Measurements from ENCODE around the gene THPO.
"Not testable (repeated sequence)": the region's sequence is repeated elsewhere in the genome, so short reads cannot be mapped to it uniquely, and the experiment has no call there.

DNA sequence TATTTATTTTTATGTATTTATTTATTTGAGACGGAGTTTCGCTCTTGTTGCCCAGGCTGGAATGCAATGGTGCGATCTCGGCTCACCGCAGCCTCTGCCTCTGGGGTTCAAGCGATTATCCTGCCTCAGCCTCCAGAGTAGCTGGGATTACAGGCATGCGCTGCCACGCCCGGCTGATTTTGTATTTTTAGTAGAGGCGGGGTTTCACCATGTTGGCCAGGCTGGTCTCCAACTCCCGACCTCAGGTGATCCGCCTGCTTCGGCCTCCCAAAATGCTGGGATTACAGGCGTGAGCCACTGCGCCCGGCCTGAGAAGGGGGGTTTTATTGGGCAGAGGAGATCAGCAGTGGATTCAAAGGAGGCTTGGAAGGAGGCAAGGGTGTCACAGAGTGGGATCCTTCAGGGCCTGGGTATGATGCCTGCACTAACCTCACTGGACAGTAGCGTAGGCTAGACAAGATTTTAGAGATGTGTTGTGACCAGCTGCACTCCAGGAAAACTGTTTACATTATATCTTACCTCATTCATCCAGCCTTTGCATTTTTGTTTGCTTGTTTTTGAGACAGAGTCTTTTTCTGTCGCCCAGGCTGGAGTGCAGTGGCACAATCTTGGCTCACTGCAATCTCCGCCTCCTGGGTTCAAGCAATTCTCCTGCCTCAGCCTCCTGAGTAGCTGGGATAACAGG lies 38.4 kb downstream of the THPO start:
- TF ChIP-seq, protein P1, sequence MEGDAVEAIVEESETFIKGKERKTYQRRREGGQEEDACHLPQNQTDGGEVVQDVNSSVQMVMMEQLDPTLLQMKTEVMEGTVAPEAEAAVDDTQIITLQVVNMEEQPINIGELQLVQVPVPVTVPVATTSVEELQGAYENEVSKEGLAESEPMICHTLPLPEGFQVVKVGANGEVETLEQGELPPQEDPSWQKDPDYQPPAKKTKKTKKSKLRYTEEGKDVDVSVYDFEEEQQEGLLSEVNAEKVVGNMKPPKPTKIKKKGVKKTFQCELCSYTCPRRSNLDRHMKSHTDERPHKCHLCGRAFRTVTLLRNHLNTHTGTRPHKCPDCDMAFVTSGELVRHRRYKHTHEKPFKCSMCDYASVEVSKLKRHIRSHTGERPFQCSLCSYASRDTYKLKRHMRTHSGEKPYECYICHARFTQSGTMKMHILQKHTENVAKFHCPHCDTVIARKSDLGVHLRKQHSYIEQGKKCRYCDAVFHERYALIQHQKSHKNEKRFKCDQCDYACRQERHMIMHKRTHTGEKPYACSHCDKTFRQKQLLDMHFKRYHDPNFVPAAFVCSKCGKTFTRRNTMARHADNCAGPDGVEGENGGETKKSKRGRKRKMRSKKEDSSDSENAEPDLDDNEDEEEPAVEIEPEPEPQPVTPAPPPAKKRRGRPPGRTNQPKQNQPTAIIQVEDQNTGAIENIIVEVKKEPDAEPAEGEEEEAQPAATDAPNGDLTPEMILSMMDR (optimal IDR thresholded peaks at IDR 0.05 in 1 of 3, IDR thresholded peaks at IDR 0.05 in 1 of 3, conservative IDR thresholded peaks at IDR 0.05 in 1 of 3; ENCODE audit: extremely low read depth in 1 of 3, insufficient read depth in 2 of 3, low read length in 3 of 3): not testable (repeated sequence)
- not testable (repeated sequence) for TF ChIP-seq EZH2 (IDR thresholded peaks at IDR 0.05; ENCODE audit: low read length)
